ENCODE data around the gene CD300H.
"Not testable (repeated sequence)": the region's sequence is repeated elsewhere in the genome, so short reads cannot be mapped to it uniquely, and the experiment has no call there.

Gene CD300H

GRCh38 chr17:74584292-74585060 lies 17.2 kb upstream of the CD300H start:
- no peak for DNase-seq

- no peak for DNase-seq
Measured at GRCh38 chr17:74582633-74583032, 15.3 kb upstream of the CD300H start.

GRCh38 chr17:74579900-74580299 lies 12.6 kb upstream of the CD300H start:
- no peak for DNase-seq

- no peak for DNase-seq
Measured at GRCh38 chr17:74578979-74579378, 11.7 kb upstream of the CD300H start.

GRCh38 chr17:74574489-74575142 lies 7.3 kb upstream of the CD300H start:
- no peak for DNase-seq

GRCh38 chr17:74573635-74574034 lies 6.3 kb upstream of the CD300H start:
- DNase-seq = not testable (repeated sequence)

- no peak for DNase-seq
Measured at GRCh38 chr17:74573169-74573568, 5.9 kb upstream of the CD300H start.

- DNase-seq = no peak
Measured at GRCh38 chr17:74571621-74572270, 4.4 kb upstream of the CD300H start.

GRCh38 chr17:74569020-74570003 lies 2.0 kb upstream of the CD300H start:
- DNase-seq = no peak

- DNase-seq = no peak
Measured at GRCh38 chr17:74568106-74568873, 981 bp upstream of the CD300H start.

GRCh38 chr17:74566132-74566753 lies 1.1 kb downstream of the CD300H start:
- peak; percentile 42 for DNase-seq

GRCh38 chr17:74565126-74565525 lies 2.2 kb downstream of the CD300H start:
- no peak for DNase-seq

GRCh38 chr17:74563358-74563757 lies 4.0 kb downstream of the CD300H start:
- no peak for DNase-seq

GRCh38 chr17:74561586-74561985 lies 5.7 kb downstream of the CD300H start:
- no peak for DNase-seq

GRCh38 chr17:74558882-74559519 lies 8.3 kb downstream of the CD300H start:
- DNase-seq = no peak

GRCh38 chr17:74558402-74558801 lies 8.9 kb downstream of the CD300H start:
- not testable (repeated sequence) for DNase-seq

- DNase-seq = no peak
Measured at GRCh38 chr17:74555427-74555940, 11.8 kb downstream of the CD300H start.

- DNase-seq = no peak
Measured at GRCh38 chr17:74554909-74555308, 12.4 kb downstream of the CD300H start.

GRCh38 chr17:74552037-74552436 lies 15.3 kb downstream of the CD300H start:
- no peak for DNase-seq

- DNase-seq = no peak
Measured at GRCh38 chr17:74550602-74551001, 16.7 kb downstream of the CD300H start.

GRCh38 chr17:74549343-74549742 lies 18.0 kb downstream of the CD300H start:
- DNase-seq = no peak

Measured in CD4-positive, alpha-beta T cell treated with Interleukin-17A for 4 hours (primary cell).